Caco-2 (cell line): ENCODE measurements around the gene VIPR2. TPM values are rescaled to one million over a fixed set of nuclear protein-coding genes. Genes with fewer than 3 reads are reported as not detected.

Experiments used
- BruUV-seq: library from RNA; stranded (reverse); fragments of 400-500 nt; replicated peaks from 2 replicates; lab custom pipeline; 2021; lab: Mats Ljungman, UMichigan
- CTCF ChIA-PET: fragments of 300-600 bp; sonication (Branson Sonifier 250); formaldehyde crosslinking; loops from one replicate; lab custom pipeline; 2022; ENCODE audit warnings: antibody characterized with exemption; lab: Charles Lee
- POLR2A ChIA-PET: fragments of 300-600 bp; sonication (Branson Sonifier 250); formaldehyde crosslinking; loops from one replicate; lab custom pipeline; 2022; ENCODE audit warnings: antibody characterized with exemption; lab: Charles Lee
- DNase-seq, 2 experiments: peaks; one replicate each; pipeline versions ENCODE4 v3.0.0 to v3.0.0-alpha.2; 2020 to 2022
- H3K27me3 ChIP-seq: replicated peaks from 2 replicates; pipeline ENCODE4 v1.6.0; 2011; ENCODE audit warnings: low read length; ENCODE audit not compliant: control insufficient read depth, insufficient read depth
- H3K36me3 ChIP-seq: 2 replicates; pipeline ENCODE4 v1.5.1; 2011; ENCODE audit warnings: low read length; ENCODE audit not compliant: control insufficient read depth, insufficient read depth
- H3K4me1 ChIP-seq: fragments of 250-450 bp; sonication (Bioruptor Pico); 2 replicates; pipeline ENCODE4 v1.5.1; 2020; ENCODE audit warnings: mild to moderate bottlenecking
- H3K4me3 ChIP-seq: 2 replicates; pipeline ENCODE4 v1.5.1; 2011; ENCODE audit warnings: low read depth, mild to moderate bottlenecking, control low read depth, low read length
- H3K9me3 ChIP-seq: fragments of 250-450 bp; sonication (Bioruptor Pico); 2 replicates; pipeline ENCODE4 v1.5.1; 2020; ENCODE audit warnings: mild to moderate bottlenecking, moderate library complexity
- H3K27ac Mint-ChIP-seq: one replicate; pipeline ENCODE4 v1.8.0; 2022; ENCODE audit warnings: mixed read lengths; ENCODE audit not compliant: unreplicated experiment
- H3K27me3 Mint-ChIP-seq: one replicate; pipeline ENCODE4 v1.8.0; 2022; ENCODE audit warnings: mixed read lengths; ENCODE audit not compliant: insufficient read depth, unreplicated experiment
- H3K36me3 Mint-ChIP-seq: one replicate; pipeline ENCODE4 v1.8.0; 2022; ENCODE audit warnings: mild to moderate bottlenecking, mixed read lengths; ENCODE audit not compliant: insufficient read depth, unreplicated experiment
- H3K4me1 Mint-ChIP-seq: one replicate; pipeline ENCODE4 v1.8.0; 2022; ENCODE audit warnings: low read depth, mixed read lengths; ENCODE audit not compliant: unreplicated experiment
- H3K4me3 Mint-ChIP-seq: one replicate; pipeline ENCODE4 v1.8.0; 2022; ENCODE audit warnings: mild to moderate bottlenecking, moderate library complexity, mixed read lengths; ENCODE audit not compliant: unreplicated experiment
- H3K9me3 Mint-ChIP-seq: one replicate; pipeline ENCODE4 v1.8.0; 2022; ENCODE audit warnings: mixed read lengths; ENCODE audit not compliant: unreplicated experiment
- CTCF ChIP-seq, 2 experiments: fragments of 200-600 bp in 1 of 2; IDR thresholded peaks; 1 replicate in 1 of 2; 2 replicates in 1 of 2; pipeline versions ENCODE4 v1.5.1 to v1.8.0; 2011 to 2022; ENCODE audit warnings: antibody characterized with exemption in 1 of 2, control low read depth in 1 of 2, inconsistent platforms in 1 of 2, low read depth in 1 of 2, low read length in 1 of 2, mild to moderate bottlenecking in 1 of 2, moderate library complexity in 1 of 2; ENCODE audit not compliant: insufficient read depth in 1 of 2, severe bottlenecking in 1 of 2, unreplicated experiment in 1 of 2
- intact Hi-C: fragments of 100-400 bp; cut with micrococcal nuclease; formaldehyde crosslinking; loops from one replicate; pipeline ENCODE4 v1.10.0; 2022; ENCODE audit not compliant: unreplicated experiment
- total RNA-seq: library from RNA; stranded (reverse); gene quantifications from 2 replicates; pipeline ENCODE4 v1.2.3, GENCODE V29; 2022

VIPR2 gene
- total RNA-seq, 1 experiment from 2014 or later = not detected

- H3K4me3 ChIP-seq = no peak overlapping the region
- intact Hi-C loops = no loop called here
- no peak for DNase-seq
- no peaks in the 10 kb centered on the region for H3K27me3 ChIP-seq
- H3K36me3 Mint-ChIP-seq = no peaks in the 10 kb centered on the region
- ChIA-PET POLR2A (no interaction called here), CTCF (no interaction called here)
- TF ChIP-seq CTCF (IDR thresholded peaks at IDR 0.05; ENCODE audit: insufficient read depth in 1 of 2, low read depth in 1 of 2, low read length in 1 of 2, severe bottlenecking in 1 of 2, unreplicated experiment in 1 of 2) = no peak
- H3K4me3 Mint-ChIP-seq = no peak overlapping the region
- H3K27ac Mint-ChIP-seq = no peak overlapping the region
- no peaks in the 10 kb centered on the region for H3K27me3 Mint-ChIP-seq
- H3K9me3 ChIP-seq = no peaks in the 10 kb centered on the region; the same call in 1 of the 2 replicates
- no peaks in the 10 kb centered on the region for H3K36me3 ChIP-seq
- no TSS peak for BruUV-seq
- H3K4me1 Mint-ChIP-seq = no peaks in the 10 kb centered on the region
- no peaks in the 10 kb centered on the region for H3K9me3 Mint-ChIP-seq
- H3K4me1 ChIP-seq = no peaks in the 10 kb centered on the region
Observed at GRCh38 chr7:159139202-159139601, 5.5 kb downstream of the VIPR2 start.

GRCh38 chr7:159138508-159138907 lies 6.2 kb downstream of the VIPR2 start:
- CTCF ChIA-PET = no interaction called here
- H3K9me3 ChIP-seq = no peaks in the 10 kb centered on the region; the same call in 1 of the 2 replicates
- Mint-ChIP-seq H3K4me1 (no peaks in the 10 kb centered on the region), H3K27ac (no peak overlapping the region), H3K27me3 (no peaks in the 10 kb centered on the region), H3K9me3 (no peaks in the 10 kb centered on the region), H3K36me3 (no peaks in the 10 kb centered on the region), H3K4me3 (no peak overlapping the region)
- no peaks in the 10 kb centered on the region for H3K4me1 ChIP-seq
- intact Hi-C loops = no loop called here
- POLR2A ChIA-PET = no interaction called here
- TF ChIP-seq CTCF (IDR thresholded peaks at IDR 0.05; ENCODE audit: insufficient read depth in 1 of 2, low read depth in 1 of 2, low read length in 1 of 2, severe bottlenecking in 1 of 2, unreplicated experiment in 1 of 2) = no peak
- H3K4me3 ChIP-seq = no peak overlapping the region
- no TSS peak for BruUV-seq
- H3K36me3 ChIP-seq = no peaks in the 10 kb centered on the region
- no peaks in the 10 kb centered on the region for H3K27me3 ChIP-seq
- no peak for DNase-seq

GRCh38 chr7:159137906-159138305 lies 6.8 kb downstream of the VIPR2 start:
- Mint-ChIP-seq H3K4me3 (no peak overlapping the region), H3K27me3 (no peaks in the 10 kb centered on the region), H3K36me3 (no peaks in the 10 kb centered on the region), H3K27ac (no peak overlapping the region), H3K4me1 (no peaks in the 10 kb centered on the region), H3K9me3 (no peaks in the 10 kb centered on the region)
- H3K27me3 ChIP-seq = no peaks in the 10 kb centered on the region
- no peak for TF ChIP-seq CTCF (IDR thresholded peaks at IDR 0.05; ENCODE audit: insufficient read depth in 1 of 2, low read depth in 1 of 2, low read length in 1 of 2, severe bottlenecking in 1 of 2, unreplicated experiment in 1 of 2)
- intact Hi-C loops = no loop called here
- H3K9me3 ChIP-seq = no peaks in the 10 kb centered on the region; the same call in 1 of the 2 replicates
- no peaks in the 10 kb centered on the region for H3K36me3 ChIP-seq
- no peak overlapping the region for H3K4me3 ChIP-seq
- ChIA-PET POLR2A (no interaction called here), CTCF (no interaction called here)
- DNase-seq = no peak
- H3K4me1 ChIP-seq = no peaks in the 10 kb centered on the region
- no TSS peak for BruUV-seq
